22Rv1 (cell line): Measurements from ENCODE around the gene CCDC91.

Experiments used
- CTCF ChIP-seq: fragments of 450-650 bp; IDR thresholded peaks from 2 replicates; pipeline ENCODE4 v1.5.1; 2017; ENCODE audit warnings: mild to moderate bottlenecking
- ZFX ChIP-seq: fragments of 450-650 bp; IDR thresholded peaks from 2 replicates; pipeline ENCODE4 v1.6.1; 2017; ENCODE audit warnings: antibody characterized with exemption, borderline replicate concordance

- TF ChIP-seq CTCF (no peak), ZFX (no peak)
These were observed 33.9 kb upstream of the CCDC91 start for GRCh38 chr12:28156362-28156761.
